Smooth muscle cell (in vitro differentiated cells): ENCODE data around the gene WASF1. TPM values are rescaled to one million over a fixed set of nuclear protein-coding genes. Genes with fewer than 3 reads are reported as not detected.

Source experiments
- DNase-seq: peaks from one replicate; lab custom pipeline; 2025; ENCODE audit not compliant: unreplicated experiment; lab: John Stamatoyannopoulos, UW
- H2AFZ ChIP-seq: fragments of 200-600 bp; sonication (generic); 2 replicates; pipeline ENCODE4 v1.6.0; 2016; ENCODE audit warnings: antibody characterized with exemption, low read depth, mild to moderate bottlenecking
- H3F3A ChIP-seq: fragments of 200-600 bp; sonication (generic); 2 replicates; pipeline ENCODE4 v1.6.0; 2017; ENCODE audit warnings: antibody characterized with exemption, low read depth
- H3K27ac ChIP-seq: fragments of 200-600 bp; sonication (generic); 2 replicates; pipeline ENCODE4 v1.5.1; 2016; ENCODE audit warnings: low read depth, mild to moderate bottlenecking
- H3K27me3 ChIP-seq: fragments of 200-600 bp; sonication (generic); 2 replicates; pipeline ENCODE4 v1.6.1; 2016; ENCODE audit warnings: low read depth, mild to moderate bottlenecking
- H3K36me3 ChIP-seq: fragments of 200-600 bp; sonication (generic); 2 replicates; pipeline ENCODE4 v1.5.1; 2016; ENCODE audit warnings: low read depth
- H3K4me1 ChIP-seq: fragments of 200-600 bp; sonication (generic); 2 replicates; pipeline ENCODE4 v1.5.1; 2016; ENCODE audit warnings: low read depth
- H3K4me2 ChIP-seq: fragments of 200-600 bp; sonication (generic); 2 replicates; pipeline ENCODE4 v1.6.0; 2016; ENCODE audit warnings: mild to moderate bottlenecking
- H3K4me3 ChIP-seq: fragments of 200-600 bp; sonication (generic); 2 replicates; pipeline ENCODE4 v1.5.1; 2016; ENCODE audit warnings: mild to moderate bottlenecking
- H3K79me2 ChIP-seq: fragments of 200-600 bp; sonication (generic); 2 replicates; pipeline ENCODE4 v1.6.0; 2016; ENCODE audit warnings: low read depth, mild to moderate bottlenecking
- H3K9ac ChIP-seq: fragments of 200-600 bp; sonication (generic); 2 replicates; pipeline ENCODE4 v1.6.0; 2016; ENCODE audit warnings: low read depth
- H3K9me3 ChIP-seq: fragments of 200-600 bp; sonication (generic); replicated peaks from 2 replicates; pipeline ENCODE4 v1.5.1; 2016; ENCODE audit warnings: low read depth
- H4K20me1 ChIP-seq: fragments of 200-600 bp; sonication (generic); 2 replicates; pipeline ENCODE4 v1.6.0; 2016; ENCODE audit warnings: low read depth
- WGBS: methylation state at CpG from one replicate; pipeline ENCODE4 v1.1.7; 2016; ENCODE audit warnings: low lambda C conversion rate; 5-methylcytosine and 5-hydroxymethylcytosine counted together
- polyA plus RNA-seq: library from polyadenylated mRNA; unstranded; fragments of >200 nt; fragmentation: Nextera tagmentation; extraction: Ambion mirVana; gene quantifications from 2 replicates; pipeline ENCODE4 v1.2.1, GENCODE V29; 2016
- total RNA-seq: library from RNA; depleted of rRNA; stranded (reverse); fragments of >200 nt; gene quantifications from 2 replicates; pipeline ENCODE4 v1.2.3, GENCODE V29; 2014
- TF ChIP-seq, protein P1 (sequence below): fragments of 200-600 bp; sonication (generic); IDR thresholded peaks from 2 replicates; pipeline ENCODE4 v1.5.1; 2017; ENCODE audit warnings: borderline replicate concordance, mild to moderate bottlenecking, antibody characterized with exemption; ENCODE audit not compliant: insufficient read depth, poor library complexity, severe bottlenecking

WASF1 gene
- total and polyA plus RNA-seq, 2 experiments from 2014 or later, result 16.9 to 26.5 TPM

DNA sequence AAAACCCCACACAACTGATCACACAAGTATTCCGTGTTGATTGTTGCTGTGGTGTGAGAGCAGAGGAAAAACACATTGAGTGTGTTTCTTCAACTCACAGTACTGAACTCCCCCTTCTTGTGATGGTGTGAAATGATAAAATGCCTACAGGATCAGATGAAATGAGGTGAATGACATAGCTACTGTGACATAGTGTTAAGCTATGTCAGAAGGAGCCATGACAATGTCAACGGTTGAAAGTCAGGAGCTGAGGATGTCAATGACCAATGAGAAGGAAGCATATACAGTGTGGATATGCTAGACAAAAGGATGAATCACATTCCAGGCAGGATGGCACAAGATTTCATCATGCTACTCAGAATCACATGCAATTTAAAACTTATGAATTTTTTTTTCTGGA, 38.8 kb downstream of the WASF1 start:
- Histone ChIP-seq H3K4me2 (no peak overlapping the region), H3K9me3 (no peaks in the 10 kb centered on the region), H3K27ac (no peak overlapping the region), H3K4me3 (no peak overlapping the region), H3K36me3 (no peaks in the 10 kb centered on the region), H3K4me1 (no peaks in the 10 kb centered on the region), H3K27me3 (no peaks in the 10 kb centered on the region), H4K20me1 (no peaks in the 10 kb centered on the region), H3K9ac (no peak overlapping the region), H3F3A (no peaks in the 10 kb centered on the region), H3K79me2 (peaks cover 9% of the 10 kb centered on the region), H2AFZ (no peak overlapping the region)
- TF ChIP-seq, protein P1, sequence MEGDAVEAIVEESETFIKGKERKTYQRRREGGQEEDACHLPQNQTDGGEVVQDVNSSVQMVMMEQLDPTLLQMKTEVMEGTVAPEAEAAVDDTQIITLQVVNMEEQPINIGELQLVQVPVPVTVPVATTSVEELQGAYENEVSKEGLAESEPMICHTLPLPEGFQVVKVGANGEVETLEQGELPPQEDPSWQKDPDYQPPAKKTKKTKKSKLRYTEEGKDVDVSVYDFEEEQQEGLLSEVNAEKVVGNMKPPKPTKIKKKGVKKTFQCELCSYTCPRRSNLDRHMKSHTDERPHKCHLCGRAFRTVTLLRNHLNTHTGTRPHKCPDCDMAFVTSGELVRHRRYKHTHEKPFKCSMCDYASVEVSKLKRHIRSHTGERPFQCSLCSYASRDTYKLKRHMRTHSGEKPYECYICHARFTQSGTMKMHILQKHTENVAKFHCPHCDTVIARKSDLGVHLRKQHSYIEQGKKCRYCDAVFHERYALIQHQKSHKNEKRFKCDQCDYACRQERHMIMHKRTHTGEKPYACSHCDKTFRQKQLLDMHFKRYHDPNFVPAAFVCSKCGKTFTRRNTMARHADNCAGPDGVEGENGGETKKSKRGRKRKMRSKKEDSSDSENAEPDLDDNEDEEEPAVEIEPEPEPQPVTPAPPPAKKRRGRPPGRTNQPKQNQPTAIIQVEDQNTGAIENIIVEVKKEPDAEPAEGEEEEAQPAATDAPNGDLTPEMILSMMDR, result no peak
- DNase-seq, result no peak
- WGBS, result 72% methylated on average over 2 of the region's 2 CpGs

DNA sequence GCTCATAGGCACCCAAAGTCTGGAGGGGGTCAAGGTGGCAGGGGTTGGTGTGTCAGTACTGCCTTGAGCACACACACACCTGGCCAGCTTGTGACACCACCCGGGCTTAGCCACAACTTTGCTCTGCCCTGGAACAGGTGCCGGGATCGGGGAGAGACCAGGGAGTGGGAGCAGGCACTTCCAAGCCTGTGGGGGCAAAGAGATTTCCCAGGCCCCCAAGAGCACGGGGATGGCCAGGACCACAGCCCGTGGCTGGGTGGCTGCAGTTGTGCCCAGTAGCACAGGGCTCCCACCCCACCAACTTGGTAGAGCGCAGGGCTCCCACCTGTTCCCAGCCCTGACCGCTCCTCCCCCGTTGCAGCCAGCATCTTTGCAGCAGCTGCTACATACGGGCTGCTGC, 40.4 kb downstream of the WASF1 start:
- WGBS, result 95% methylated on average over 9 of the region's 9 CpGs

DNA sequence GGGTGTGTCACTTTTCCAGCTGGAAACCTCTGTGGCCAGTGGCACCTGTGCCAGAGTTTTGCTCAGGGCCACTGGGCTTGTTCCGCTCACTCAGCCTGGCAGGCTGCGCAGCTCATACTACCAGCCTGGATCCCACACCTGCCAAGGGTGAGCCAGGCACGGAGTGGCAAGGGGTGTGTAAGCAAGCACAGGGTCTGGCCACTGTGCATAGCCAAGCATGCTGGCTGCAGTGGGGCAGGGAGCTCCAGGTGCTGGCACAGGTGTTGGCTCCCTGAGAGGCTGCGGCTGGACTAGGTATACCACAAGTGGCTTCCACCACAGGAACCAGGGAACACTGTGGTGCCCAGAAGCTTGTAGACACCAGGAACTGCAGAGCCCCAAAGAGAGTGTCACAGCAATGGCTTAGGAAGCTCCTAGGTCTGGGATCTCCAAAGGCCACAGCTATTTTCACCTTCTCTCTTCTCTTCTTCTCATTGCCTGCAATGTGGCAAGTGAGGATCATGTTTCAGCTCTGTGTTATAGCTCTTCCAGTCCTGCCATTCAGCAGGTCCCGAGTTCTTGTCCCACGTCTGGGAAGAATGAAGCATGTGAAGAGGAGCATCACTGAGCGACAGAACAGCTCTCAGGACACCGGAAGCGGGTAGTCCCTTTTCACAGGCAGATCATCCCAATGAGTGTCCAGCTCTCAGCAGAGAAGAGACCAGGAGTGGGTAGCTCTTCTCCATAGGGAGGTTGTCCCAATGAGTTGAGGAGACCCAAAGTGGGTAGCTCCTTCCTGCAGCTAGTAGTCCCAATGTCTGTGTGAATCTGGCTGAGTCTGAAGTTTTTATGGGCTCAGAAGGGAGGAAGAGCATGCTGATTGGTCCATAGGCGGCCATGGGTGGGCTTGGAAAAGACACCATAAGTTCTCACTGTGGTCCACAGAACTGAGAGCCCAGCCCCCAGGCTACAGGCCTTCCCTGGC, 41.3 kb downstream of the WASF1 start:
- WGBS, result 95% methylated on average over 10 of the region's 10 CpGs
- TF ChIP-seq, protein P1, result no peak
- no peaks in the 10 kb centered on the region for H3K9me3 ChIP-seq
- no peaks in the 10 kb centered on the region for H3K4me1 ChIP-seq
- no peak overlapping the region for H2AFZ ChIP-seq
- H3K27me3 ChIP-seq, result no peaks in the 10 kb centered on the region
- H3K4me3 ChIP-seq, result no peak overlapping the region
- H3K79me2 ChIP-seq, result peaks cover 9% of the 10 kb centered on the region
- H3K9ac ChIP-seq, result no peak overlapping the region
- H3F3A ChIP-seq, result no peaks in the 10 kb centered on the region
- no peak for DNase-seq
- H3K36me3 ChIP-seq, result no peaks in the 10 kb centered on the region
- no peaks in the 10 kb centered on the region for H4K20me1 ChIP-seq
- H3K4me2 ChIP-seq, result no peak overlapping the region
- H3K27ac ChIP-seq, result no peak overlapping the region

More for the DNA sequence above, 40.4 kb downstream of the WASF1 start:
- H3K27me3 ChIP-seq, result no peaks in the 10 kb centered on the region
- no peaks in the 10 kb centered on the region for H4K20me1 ChIP-seq
- H3K79me2 ChIP-seq, result peaks cover 9% of the 10 kb centered on the region
- no peak overlapping the region for H3K27ac ChIP-seq
- DNase-seq, result no peak
- H3K4me2 ChIP-seq, result no peak overlapping the region
- H2AFZ ChIP-seq, result no peak overlapping the region
- H3K4me3 ChIP-seq, result no peak overlapping the region
- no peaks in the 10 kb centered on the region for H3K36me3 ChIP-seq
- no peak overlapping the region for H3K9ac ChIP-seq
- H3K4me1 ChIP-seq, result no peaks in the 10 kb centered on the region
- H3K9me3 ChIP-seq, result no peaks in the 10 kb centered on the region
- TF ChIP-seq, protein P1, result no peak
- H3F3A ChIP-seq, result no peaks in the 10 kb centered on the region
